Omental fat pad (tissue), 4 donors: ENCODE results near the gene TGIF2LX. TPM values are rescaled to one million over a fixed set of nuclear protein-coding genes. Genes with fewer than 3 reads are reported as not detected.
"Not testable (repeated sequence)": the region's sequence is repeated elsewhere in the genome, so short reads cannot be mapped to it uniquely, and the experiment has no call there.

Experiments
- ATAC-seq: fragments of 150-250 bp; one replicate; pipeline ENCODE4 v1.9.1; 2016; ENCODE audit warnings: mild to moderate bottlenecking, moderate library complexity; ENCODE audit not compliant: low FRiP score
- DNase-seq: peaks from one replicate; pipeline ENCODE4 v3.0.0-alpha.2; 2019; ENCODE audit warnings: low spot score
- total RNA-seq, 4 donors: library from RNA; depleted of rRNA; stranded (reverse); fragments of >200 nt; gene quantifications; one replicate each; pipeline ENCODE4 v1.1.0, GENCODE V29; 2016

TGIF2LX gene
- total RNA-seq: not detected

DNA sequence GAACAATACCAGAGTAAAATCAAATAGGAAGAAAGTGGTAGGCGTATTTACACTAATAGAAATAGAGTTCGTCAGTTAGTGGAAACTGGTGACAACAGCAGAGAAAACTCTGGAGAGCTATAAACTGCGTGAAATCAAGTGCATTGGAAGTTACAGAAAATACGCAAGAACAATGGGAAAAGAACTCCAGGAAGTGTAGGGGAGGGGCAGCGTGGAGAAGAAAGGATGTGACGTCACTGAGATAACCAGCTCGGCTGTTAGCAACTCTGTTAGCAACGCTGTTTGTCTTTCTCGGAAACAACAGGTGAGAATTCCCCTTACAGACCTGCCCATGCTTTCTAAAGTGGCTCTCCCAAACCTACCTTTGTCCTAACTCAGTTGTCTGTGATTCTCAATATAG, at the start of gene TGIF2LX:
TSS of gene TGIF2LX (plus strand) at position 244 of the 400 bp plus-strand sequence. CDS start 178 bp downstream, outside the sequence.
- not testable (repeated sequence) for DNase-seq

DNA sequence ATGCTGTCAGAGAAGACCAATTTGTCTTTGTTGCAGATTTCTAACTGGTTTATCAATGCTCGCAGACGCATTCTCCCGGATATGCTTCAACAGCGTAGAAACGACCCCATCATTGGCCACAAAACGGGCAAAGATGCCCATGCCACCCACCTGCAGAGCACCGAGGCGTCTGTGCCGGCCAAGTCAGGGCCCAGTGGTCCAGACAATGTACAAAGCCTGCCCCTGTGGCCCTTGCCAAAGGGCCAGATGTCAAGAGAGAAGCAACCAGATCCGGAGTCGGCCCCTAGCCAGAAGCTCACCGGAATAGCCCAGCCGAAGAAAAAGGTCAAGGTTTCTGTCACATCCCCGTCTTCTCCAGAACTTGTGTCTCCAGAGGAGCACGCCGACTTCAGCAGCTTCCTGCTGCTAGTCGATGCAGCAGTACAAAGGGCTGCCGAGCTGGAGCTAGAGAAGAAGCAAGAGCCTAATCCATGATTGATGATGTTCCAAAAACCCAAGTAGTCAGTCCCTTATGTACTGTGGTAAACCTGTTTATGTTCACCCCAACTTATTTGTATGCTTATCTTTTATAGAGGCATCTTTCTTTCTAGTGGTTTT, 728 bp downstream of the TGIF2LX start:
- not testable (repeated sequence) for DNase-seq, ATAC-seq

More for the DNA sequence above, at the start of gene TGIF2LX:
- ATAC-seq: not testable (repeated sequence)

DNA sequence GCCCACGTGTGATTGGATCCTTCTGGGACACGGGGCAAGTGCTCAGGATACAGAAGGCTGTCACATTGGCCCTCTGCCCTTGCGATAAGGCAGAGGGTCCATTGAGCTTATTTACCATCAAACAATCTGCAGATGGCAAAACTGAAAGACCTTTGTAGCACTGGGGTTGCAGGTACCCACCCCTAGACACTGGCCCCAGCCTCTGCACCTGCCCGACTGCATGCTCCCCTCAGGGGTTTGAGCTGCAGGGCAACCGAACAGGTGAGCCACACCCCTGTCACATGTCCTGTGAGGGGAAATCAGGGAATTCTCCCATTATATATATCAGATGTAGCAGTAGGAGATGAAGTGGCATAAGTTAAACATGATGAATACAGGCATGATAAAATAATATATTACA, 21.4 kb downstream of the TGIF2LX start:
- not testable (repeated sequence) for ATAC-seq, DNase-seq

DNA sequence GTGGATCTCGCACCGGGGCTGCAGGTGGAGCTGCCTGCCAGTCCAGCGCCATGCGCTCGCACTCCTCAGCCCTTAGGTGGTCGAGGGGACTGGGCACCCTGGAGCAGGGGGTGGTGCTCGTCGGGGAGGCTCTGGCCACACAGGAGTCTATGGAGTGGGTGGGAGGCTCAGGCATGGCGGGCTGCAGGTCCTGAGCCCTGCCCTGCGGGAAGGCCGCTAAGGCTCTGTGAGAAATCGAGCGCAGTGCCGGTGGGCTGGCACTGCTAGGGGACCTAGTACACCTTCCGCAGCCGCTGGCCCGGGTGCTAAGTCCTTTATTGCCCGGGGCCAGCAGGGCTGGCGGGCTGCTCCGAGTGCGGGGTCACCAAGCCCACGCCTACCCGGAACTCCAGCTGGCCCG, 43.9 kb downstream of the TGIF2LX start:
- not testable (repeated sequence) for DNase-seq, ATAC-seq
